ENCODE results near the gene ATP23. TPM values are rescaled to one million over a fixed set of nuclear protein-coding genes. Genes with fewer than 3 reads are reported as not detected.

Gene ATP23
- total RNA-seq, 1 experiment from 2014 or later = 9.1 TPM

GRCh38 chr12:57983858-57984505, 42.6 kb downstream of the ATP23 start:
- BruUV-seq (replicated peaks) = no TSS peak
- ChIA-PET CTCF (interaction anchor here (1.5 to 2.0 kb wide), 2 partner anchors 460 to 1181 kb away, joined by 7 to 21 read pairs; no protein-coding TSS in a partner anchor), POLR2A (no interaction called here), RAD21 (ENCODE audit: low non-redundant PET in 1 of 2, low total read pairs in 2 of 2, uncharacterized antibody in 2 of 2, unreplicated experiment in 2 of 2) (no interaction called here)
- Histone ChIP-seq H4K20me1 (ENCODE audit: insufficient read depth) (no peaks in the 10 kb centered on the region), H3K27ac (ENCODE audit: low read depth, low read length) (no peak overlapping the region), H3K4me1 (ENCODE audit: control insufficient read depth in 1 of 2, insufficient read depth in 2 of 2, low read length in 2 of 2) (no peaks in the 10 kb centered on the region), H3K4me2 (ENCODE audit: low read length) (no peak overlapping the region), H3K79me2 (ENCODE audit: insufficient read depth, low read length) (no peaks in the 10 kb centered on the region), H2AFZ (ENCODE audit: low read depth, low read length, poor library complexity, severe bottlenecking) (no peak overlapping the region), H3K27me3 (ENCODE audit: insufficient read depth, low read length) (no peaks in the 10 kb centered on the region), H3K36me3 (ENCODE audit: control insufficient read depth in 1 of 2, insufficient read depth in 2 of 2, low read length in 2 of 2) (no peaks in the 10 kb centered on the region), H3K4me3 (replicated peaks in 1 of 2; ENCODE audit: low read depth in 1 of 2, low read length in 2 of 2) (no peak overlapping the region), H3K9me3 (ENCODE audit: control insufficient read depth in 1 of 2, insufficient read depth in 1 of 2, low read depth in 1 of 2, low read length in 2 of 2) (no peaks in the 10 kb centered on the region), H3K9me2 (ENCODE audit: insufficient read depth) (no peaks in the 10 kb centered on the region), H3K9ac (ENCODE audit: low read length) (no peak overlapping the region)
- DNase-seq (ENCODE audit: low read depth, low spot score) (no peak), ATAC-seq (no peak)
- intact Hi-C loops (cut with micrococcal nuclease) = loop anchor here (1.0 to 10.0 kb wide), 6 partner anchors 363 to 1821 kb away; no protein-coding TSS in a partner anchor
- TF ChIP-seq SRF (IDR thresholded peaks at IDR 0.05; ENCODE audit: low read depth) (no peak), JUND (IDR thresholded peaks at IDR 0.05) (no peak), POLR2A (IDR thresholded peaks at IDR 0.05; ENCODE audit: borderline replicate concordance, extremely low read depth, insufficient read depth, insufficient read length) (no peak), MAX (IDR thresholded peaks at IDR 0.05) (no peak), REST (IDR thresholded peaks at IDR 0.05; ENCODE audit: low read depth) (no peak), CTCF (IDR thresholded peaks at IDR 0.05 in 2 of 3, conservative IDR thresholded peaks at IDR 0.05 in 1 of 3; ENCODE audit: borderline replicate concordance in 1 of 3, insufficient read depth in 1 of 3, low read depth in 2 of 3, low read length in 2 of 3) (no peak), YY1 (IDR thresholded peaks at IDR 0.05; ENCODE audit: extremely low read depth, insufficient replicate concordance, low read depth, low read length) (no peak), RAD21 (IDR thresholded peaks at IDR 0.05; ENCODE audit: low read depth) (no peak), FOSL1 (IDR thresholded peaks at IDR 0.05; ENCODE audit: low read depth) (no peak), ATF3 (IDR thresholded peaks at IDR 0.05) (no peak), SP1 (IDR thresholded peaks at IDR 0.05; ENCODE audit: low read depth) (no peak), EZH2phosphoT487 (IDR thresholded peaks at IDR 0.05; ENCODE audit: borderline replicate concordance) (no peak), EGR1 (IDR thresholded peaks at IDR 0.05; ENCODE audit: low read depth) (no peak), POLR2AphosphoS5 (IDR thresholded peaks at IDR 0.05; ENCODE audit: low read depth, low read length) (no peak), SIN3A (IDR thresholded peaks at IDR 0.05; ENCODE audit: low read depth) (no peak), CEBPB (IDR thresholded peaks at IDR 0.05; ENCODE audit: low read depth) (no peak), EZH2 (IDR thresholded peaks at IDR 0.05) (no peak), ZFX (IDR thresholded peaks at IDR 0.05) (no peak)
